Stimulated activated CD4-positive, alpha-beta T cell treated with anti-CD3 and anti-CD28 coated beads, Interleukin-2, amount 100 ng/mL, for 48 hours (primary cell): ENCODE results near the gene EPM2A.
"Not testable (repeated sequence)": the region's sequence is repeated elsewhere in the genome, so short reads cannot be mapped to it uniquely, and the experiment has no call there.

Experiments used
- DNase-seq, 2 donors: peaks; one replicate each; pipeline ENCODE4 v3.0.0-alpha.2; 2020

Gene EPM2A

DNA sequence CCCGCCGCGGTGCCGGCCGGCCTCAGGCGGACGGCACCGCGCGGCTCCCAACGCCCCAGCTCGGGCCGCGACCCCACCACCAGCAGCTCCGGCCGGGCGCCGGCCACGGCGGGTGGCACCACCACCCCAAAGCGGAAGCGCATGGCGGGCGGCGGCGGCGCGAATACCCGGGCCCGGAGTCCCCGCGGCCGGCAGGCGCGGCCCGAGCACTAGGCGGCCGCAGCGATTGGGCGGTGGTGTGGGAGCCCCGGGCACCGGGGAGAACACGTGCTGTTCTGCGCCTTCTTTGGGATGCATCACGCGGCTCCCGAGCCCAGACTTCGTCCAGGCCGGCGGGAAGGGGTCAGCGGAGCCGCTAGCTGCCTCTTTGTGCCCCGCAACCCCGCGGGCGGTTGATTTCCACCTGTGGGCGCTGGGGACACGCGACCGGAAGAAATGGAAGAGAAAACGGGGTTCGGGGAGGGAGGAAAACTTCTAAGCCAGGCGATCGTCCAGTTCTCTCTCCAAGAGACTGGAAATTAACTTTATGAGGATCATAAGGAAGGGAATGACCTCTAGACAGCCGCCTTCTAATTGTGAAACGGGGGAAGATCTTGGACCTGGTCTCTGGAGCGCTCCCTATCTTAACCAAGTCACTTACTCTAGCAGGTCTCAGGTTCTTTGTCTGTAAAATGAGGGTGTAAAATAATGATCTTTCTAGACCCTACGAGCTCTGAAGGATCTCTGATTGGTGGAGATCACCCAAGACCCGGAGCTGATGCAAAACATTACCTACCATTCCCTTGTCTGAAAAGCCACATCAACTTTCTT, at the start of gene EPM2A:
TSS of gene EPM2A (minus strand) at position 165 of the 810 bp plus-strand sequence. CDS start at position 143, 22 bp downstream.
- peak; percentile 50 to 59 for DNase-seq

DNA sequence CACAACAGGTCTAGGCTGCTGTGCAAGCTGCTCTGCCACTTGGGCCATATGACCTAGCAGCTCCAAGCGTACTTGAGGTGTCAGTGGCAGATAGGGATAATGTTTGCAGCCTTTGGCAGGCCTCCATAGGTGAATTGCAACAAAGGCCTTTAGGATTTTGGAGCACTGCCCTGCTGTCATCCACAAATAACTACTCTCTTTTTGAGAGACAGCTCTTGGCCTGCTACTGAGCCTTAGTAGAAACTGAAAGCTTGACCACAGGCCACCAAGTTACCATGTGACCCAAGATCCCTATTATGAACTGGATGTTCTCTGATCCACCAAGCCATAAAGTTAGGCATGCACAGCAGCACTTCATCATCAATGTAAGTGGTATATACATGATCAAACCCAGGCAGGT, 49.4 kb upstream of the EPM2A start:
- DNase-seq = no peak

DNA sequence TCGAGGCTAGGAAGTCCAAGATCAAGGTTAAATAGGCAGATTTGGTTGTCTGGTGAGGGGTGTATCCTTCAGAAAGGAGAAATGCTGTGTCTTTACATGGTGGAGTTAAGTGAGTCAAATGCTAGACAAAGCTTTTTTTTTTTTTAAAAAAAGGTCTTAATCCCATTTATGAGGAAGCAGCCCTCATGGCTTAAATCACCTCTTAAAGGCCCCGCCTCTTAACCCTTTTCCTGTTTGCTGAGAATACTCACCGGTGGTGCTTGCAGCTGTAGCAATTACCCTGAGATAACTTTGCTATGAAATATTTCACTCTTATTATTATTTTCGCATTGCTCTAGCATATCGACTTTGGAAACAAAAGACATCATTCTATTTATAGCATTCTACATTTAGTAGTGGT, 48.5 kb upstream of the EPM2A start:
- no peak for DNase-seq

DNA sequence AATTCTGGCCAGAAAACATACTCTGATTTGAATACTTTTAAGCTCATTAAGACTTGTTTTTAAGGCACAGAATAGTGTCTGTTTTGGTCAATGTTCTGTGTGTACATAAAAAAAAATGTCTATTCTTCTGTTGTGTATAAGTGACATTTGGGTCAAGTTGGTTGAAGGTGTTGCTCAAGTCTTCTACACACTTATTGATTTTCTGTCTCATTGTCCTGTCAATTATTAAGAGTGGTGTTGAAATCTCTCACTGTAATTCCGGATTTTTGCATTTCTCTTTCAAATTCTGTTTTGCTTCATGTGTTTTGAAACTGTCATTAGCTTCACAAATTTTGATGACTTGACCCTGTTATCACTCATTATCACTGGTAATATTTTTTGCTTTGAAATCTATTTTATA, 37.5 kb upstream of the EPM2A start:
- DNase-seq = no peak

DNA sequence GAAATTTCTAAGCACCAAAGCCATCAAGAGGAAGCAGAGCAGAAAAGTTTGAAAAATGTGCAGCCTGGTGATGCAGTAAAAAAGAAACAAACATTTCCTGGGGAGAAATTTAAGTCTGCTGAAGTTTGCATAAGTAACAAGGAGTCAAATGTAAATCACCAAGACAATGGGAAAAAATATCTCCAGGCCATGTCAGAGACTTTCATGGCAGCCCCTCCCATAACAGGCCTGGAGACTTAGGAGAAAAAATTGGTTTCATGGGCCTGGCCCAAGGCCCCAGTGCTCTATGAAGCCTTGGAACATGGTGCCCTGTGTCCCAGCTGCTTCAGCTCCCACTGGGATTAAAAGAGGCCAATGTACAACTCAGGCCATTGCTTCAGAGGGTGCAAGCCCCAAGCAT, 30.1 kb upstream of the EPM2A start:
- no peak for DNase-seq

DNA sequence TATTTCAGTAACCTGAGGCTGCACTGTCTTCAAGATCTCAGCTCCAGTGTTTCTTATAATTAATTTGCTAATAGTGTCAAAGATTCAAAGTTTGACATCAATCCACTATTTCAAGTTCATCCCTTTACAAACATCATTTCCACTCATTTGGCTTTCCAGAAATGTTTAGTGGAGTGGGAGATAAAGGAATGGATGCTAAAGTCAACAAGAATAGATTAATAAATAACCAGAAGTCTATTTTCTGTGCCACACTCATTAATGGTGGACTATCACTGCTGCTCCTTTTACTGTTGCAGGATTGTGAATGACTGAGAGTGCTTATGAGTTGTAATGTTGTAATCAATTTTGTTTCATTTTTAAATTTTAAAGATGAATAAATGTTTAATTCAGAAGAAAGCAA, 28.4 kb upstream of the EPM2A start:
- DNase-seq = no peak

DNA sequence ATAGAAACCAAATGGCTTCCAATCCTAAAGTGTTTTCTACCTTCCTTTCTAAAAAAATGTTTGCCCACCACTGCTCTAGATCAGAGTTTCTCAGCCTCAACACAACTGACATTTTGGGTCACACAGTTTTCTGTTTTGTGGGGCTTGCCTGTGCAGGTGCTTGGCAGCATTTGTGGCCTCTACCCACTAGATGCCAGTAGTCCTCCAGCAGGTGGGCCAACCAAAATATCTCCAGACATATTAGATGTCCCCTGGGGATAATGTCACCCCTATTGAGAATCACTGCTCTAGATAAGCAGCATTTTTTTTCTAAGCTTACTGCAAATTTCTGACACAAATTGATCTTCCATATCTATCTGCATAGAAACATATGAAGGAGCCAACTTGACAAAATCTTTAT, 26.3 kb upstream of the EPM2A start:
- DNase-seq = no peak

DNA sequence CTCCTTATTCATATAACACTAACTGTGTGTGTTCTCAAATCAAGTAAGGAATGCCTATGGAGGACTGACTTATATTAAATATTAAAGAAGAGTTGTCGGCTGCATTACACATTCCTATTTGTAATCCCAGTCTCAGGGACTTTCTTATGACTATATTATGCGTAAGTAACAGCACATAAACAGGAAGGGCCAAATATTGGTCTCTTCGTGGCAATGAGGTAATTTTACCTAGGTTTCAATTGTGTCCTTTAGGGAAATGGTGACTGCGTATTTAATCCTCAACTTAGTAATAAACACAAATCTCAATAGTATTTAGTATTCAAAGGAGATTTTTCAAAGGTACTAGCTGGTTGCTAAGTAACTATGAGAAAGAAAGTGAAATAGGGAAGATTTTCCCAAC, 22.8 kb upstream of the EPM2A start:
- DNase-seq = no peak

DNA sequence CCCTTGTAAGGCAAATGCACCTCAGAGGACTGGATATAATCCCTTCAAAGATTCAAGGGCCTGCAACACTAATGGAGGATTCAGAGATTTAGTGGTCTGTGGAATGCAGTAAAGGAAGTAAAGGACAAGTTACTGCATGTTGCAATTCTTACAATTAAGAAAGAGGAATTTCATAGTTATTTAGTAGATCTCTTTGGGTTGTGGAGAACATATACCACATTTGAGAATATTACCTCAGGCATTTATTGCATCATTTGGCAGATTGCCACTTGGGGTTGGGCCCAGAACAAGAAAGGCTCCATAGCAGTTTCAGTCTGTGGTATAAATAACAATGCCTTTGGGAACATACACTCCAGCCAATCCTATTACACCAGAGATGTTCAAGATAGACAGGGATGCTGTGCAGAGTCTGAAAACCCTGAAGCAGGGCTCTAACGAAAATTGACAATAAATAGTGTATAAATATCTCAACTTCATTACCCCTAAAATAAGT, 20.9 kb upstream of the EPM2A start:
- DNase-seq = no peak

DNA sequence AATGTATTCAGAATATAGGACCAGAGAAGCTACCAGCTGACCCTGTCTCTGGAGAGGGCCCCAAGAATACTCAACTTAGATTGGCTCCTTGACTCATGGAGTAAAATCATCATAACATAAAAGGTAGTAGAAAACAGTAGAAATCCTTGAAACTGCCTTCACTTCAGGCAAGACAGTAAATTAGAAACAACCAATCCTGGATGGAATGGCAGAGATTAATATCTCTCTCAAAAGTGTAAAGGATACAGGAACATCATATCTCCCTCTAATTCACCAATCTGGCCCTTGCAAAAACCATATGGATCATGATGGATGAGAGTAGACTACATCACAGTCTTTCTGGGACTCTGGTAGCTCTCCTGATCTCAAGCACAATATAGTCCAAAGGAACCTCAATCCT, 20.4 kb upstream of the EPM2A start:
- no peak for DNase-seq

DNA sequence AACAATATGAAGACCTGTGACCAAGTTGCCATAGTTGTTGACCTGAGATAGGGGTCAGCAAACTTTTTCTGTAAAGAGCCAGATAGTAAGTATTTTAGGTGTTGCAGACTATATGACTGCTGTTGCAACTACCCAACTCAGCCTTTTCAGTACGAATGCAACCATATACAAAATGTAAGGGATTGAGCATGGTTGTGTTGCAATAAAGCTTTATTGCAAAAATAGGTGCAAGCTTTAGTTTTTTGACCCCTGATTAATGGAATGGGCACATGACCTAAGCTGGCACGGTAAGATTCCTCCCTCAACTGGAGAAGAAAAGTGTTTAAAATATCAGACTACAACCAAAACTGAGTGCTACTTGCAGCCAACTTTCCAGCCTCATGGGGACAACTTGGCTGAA, 17.3 kb upstream of the EPM2A start:
- no peak for DNase-seq

DNA sequence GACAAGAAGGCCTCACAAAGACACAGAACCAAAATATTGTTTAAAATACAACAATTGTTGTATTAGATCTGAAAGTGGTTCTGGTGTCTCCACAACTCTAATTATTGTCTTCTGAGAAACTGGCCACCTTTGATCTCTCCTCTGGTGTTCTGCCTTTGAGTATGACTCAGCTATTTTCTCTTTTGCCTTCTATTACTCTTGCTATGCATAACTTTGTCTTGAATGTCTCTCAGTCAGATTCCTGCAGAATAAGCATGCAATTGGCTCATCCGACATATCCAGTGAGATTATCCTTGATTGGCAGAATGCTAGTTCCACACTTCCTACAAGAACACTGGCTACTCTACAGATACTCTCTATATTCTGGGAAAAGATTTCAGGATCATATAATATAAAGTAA, 14.3 kb upstream of the EPM2A start:
- DNase-seq = no peak

DNA sequence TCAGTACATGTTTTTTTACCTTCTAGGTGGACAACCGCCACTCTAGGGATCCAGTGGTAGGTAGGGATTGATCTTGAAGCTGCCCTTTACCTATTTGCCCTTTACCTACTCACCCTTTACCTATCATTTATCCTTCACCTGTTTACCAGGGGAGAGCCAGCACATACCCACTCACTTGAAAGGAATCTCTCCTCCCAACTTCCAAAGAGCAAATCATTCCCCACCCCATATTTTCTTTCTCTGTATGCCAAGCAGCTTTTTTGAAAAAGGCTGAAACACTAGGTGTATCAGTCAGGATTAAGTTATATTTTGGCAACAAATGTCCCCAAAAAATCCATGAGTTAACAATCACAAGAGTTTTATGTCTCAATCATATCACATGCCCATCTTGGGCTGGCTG, 10.5 kb upstream of the EPM2A start:
- DNase-seq = no peak

DNA sequence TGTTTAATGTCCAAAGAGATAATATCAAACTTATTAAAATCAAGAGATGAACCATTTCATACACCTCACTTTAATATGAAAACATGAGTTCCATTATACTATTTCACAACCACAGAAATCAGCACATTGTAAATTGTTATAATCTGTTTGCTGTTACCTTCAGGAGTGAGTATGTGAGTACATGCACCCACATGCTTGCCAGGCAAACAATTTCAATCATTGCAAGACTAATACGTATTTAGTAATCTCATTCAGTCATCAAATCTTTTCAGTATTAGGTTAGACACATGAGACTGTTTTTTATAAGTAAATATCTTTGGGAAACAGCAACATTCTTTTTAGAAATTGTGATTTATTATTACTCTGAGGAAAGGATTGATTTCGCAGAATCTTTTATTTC, 9.3 kb upstream of the EPM2A start:
- DNase-seq = no peak

DNA sequence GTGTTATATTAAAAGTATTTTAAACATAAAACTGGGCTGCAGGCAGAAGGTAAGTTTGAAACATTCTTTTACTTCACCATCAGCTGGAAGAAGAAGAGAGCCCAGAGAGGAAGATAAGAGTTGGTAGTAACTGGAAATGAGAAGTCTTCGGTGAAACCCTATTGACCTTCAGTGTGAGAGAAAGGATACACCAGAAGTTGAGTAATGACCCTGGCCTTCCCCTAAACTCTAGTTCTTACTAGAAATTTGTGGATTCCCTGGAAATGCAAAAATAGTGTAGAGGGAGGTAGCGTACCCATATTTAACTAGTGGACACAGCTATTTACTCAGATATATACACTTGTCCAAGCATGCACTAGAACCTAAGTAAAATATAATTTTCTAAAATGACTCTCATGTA, 8.0 kb upstream of the EPM2A start:
- DNase-seq = no peak

DNA sequence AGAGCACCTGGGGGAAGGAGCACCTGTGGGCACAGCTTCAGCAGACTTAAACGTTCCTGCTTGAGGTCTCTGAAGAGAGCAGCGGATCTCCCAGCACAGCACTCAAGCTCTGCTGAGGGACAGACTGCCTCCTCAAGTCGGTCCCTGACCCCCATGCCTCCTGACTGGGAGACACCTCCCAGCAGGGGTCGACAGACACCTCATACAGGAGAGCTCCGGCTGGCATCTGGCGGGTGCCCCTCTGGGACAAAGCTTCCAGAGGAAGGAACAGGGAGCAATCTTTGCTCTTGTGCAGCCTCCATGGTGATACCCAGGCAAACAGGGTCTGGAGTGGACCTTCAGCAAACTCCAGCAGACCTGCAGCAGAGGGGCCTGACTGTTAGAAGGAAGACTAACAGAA, 7.2 kb upstream of the EPM2A start:
- DNase-seq = not testable (repeated sequence)

DNA sequence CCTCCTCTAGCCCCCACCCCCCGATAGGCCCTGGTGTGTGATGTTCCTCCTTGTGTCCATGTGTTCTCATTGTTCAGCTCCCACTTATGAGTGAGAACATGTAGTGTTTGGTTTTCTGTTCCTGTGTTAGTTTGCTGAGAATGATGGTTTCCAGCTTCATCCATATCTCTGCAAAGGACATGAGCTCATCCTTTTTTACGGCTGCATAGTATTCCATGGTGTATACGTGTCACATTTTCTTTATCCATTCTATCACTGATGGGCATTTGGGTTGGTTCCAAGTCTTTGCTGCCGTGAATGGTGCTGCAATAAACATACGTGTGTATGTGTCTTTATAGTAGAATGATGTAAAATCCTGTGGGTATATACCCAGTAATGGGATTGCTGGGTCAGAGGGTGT, 4.4 kb upstream of the EPM2A start:
- not testable (repeated sequence) for DNase-seq

DNA sequence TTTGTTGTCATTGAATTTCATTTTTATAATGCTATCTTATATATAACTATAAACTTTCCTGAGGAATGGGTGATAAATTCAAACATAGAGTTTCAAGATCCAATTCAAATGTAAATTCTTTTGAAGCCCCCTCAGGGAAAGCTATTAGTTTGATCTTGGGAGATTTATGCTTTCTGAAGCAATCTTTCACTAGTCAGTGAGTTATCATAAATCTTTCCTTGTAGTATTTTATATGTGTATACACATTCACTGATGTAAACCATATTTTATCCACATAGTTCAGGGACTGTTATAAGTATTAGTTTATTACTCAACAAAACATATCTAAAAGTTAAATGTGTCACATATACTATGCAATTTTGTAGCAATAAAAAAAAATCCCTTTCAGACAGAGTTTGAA, 2.9 kb upstream of the EPM2A start:
- DNase-seq = no peak

DNA sequence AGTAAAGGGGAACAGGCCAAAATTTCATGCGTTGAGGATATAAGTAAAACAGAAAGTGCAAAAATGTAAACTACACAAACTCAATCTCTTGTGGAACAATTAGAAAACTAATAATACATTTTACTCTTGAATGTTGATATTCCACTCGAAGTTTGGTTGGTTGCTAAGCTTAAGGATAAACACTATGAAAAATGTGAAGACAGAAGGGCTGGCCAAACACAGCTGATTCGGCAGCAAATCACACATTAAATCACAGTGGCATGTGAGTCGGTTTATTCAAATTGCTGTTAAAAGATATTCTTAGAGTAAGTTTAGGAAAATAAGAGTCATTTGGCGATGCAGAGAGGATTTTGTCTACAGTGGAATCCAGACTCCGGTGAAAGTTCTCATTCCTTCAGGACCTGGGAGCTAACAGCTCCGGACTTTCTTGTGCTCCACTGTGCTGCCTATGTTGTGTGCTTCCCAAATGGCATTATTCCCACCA, 1.4 kb upstream of the EPM2A start:
- DNase-seq = no peak

DNA sequence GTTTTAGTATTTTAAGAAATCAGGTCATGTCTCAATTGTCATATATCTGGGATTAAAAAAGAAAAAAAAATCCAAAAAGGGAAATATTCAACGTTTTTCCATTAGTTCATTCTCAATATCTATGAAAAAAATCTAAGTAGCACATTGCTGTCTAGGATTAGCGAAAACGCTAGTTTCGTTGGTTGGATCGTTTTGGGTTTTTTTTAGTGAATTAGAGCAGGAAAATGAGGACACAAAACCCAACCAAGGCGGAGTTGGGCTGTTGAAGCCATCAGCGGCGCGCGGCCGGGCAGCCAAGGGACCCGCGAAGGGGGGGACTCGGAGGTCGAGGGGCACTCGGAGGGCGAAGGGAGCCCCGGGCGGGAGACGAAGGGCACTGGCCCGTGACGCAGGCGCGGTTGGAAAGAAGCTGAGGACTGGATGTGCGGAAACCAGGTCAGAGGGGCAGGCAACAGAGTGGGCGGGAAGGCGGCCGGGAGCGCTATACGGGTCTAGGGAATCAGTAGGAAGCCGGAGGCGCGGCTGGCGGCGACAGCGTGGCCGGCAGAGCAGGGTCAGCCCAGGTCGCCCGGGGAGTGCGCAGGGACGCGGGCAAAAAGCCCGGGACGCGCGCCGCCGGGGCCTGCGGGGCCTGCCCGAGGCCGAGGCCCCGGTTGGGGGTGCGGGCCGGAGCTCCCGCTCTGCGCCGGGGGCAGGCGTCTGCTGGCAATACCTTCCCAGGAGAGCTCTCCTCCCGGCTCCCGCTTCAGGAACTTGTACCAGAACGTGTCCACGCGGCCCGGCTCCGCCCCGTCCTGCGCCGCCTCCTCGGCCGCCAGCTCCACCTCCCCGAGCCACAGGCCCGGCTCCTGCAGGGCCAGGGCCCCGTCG, 599 bp downstream of the EPM2A start:
- peak; percentile 61 to 62 for DNase-seq

DNA sequence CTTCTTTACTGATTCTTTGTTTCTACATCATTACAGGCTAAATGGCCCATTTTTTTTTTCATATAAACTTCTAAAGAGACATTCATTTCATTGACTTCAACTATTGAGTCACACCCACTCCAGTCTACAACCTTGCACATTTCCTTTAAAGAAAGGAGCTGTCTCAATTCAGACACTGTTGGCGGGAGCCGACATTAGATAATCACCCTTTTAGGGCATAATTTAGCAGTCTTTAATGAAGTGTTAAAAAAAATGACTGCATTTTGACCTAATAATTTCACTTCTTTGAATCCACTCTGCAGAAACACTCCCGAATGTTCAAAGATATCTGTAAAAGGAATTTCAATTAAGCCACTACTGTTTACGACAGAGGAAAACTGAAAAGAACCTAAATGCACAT, 1.5 kb downstream of the EPM2A start:
- DNase-seq = no peak

DNA sequence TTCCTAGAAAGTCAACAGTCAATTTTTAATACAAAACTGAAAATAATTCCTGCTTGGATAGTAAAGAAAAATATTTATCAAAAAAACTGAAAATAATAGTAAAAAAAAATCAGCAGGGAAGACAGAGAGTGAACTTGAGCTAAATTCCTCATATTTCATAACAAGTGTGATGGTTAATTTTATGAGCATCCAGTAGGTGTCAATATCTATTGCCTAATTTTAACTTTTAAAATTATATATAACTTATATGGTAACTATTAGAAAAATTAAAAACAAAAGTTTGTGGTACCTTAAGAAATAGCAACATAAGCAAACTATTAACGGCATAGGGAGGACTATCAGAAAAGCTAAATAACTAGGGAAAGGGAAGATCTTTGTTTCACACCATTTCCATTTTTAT, 2.1 kb downstream of the EPM2A start:
- no peak for DNase-seq

DNA sequence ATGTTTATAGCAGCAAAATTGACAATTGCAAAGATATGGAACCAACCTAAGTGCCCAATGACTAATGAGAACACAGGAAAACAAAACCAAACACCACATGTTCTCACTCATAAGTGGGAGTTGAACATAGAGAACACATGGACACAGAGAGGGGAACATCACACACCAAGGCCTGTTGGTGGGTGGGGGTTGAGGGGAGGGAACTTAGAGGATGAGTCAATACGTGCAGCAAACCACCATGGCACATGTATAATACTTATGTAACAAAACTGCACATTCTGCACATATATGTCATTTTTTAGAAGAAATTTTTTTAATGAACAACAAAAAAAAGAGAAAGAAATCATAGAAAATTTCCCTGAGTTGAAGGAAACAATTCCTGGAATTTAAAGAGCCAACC, 3.9 kb downstream of the EPM2A start:
- DNase-seq = no peak

DNA sequence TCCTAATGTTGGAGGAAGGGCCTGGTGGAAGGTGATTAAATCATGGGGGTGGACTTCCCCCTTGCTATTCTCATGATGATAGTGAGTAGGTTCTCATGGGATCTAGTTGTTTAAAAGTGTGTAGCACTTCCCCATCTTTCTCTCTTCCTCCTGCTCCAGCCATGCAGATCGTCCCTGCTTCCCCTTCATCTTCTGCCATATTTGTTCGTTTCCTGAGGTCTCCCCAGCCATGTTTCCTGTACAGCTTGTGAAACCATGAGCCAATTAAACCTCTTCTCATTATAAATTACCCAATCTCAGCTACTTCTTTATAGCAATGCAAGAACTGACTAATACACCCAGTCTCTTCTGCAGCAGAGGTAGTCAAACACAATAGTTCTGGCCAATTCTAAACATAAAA, 5.4 kb downstream of the EPM2A start:
- DNase-seq = no peak
